Femur (tissue), 1 donor: ENCODE data around the gene MYH14.
"Not testable (repeated sequence)": the region's sequence is repeated elsewhere in the genome, so short reads cannot be mapped to it uniquely, and the experiment has no call there.

Experiments
- DNase-seq: peaks from one replicate; pipeline ENCODE4 v3.0.0-alpha.2; 2017

MYH14 gene

GRCh38 chr19:50322931-50323781, 119.7 kb downstream of the MYH14 start:
- DNase-seq, result no peak

GRCh38 chr19:50323782-50324133, 120.3 kb downstream of the MYH14 start:
- no peak for DNase-seq

GRCh38 chr19:50324331-50324730, 120.9 kb downstream of the MYH14 start:
- no peak for DNase-seq

- peak; percentile 78 for DNase-seq
Measured at GRCh38 chr19:50325310-50326100, 122.1 kb downstream of the MYH14 start.

- no peak for DNase-seq
Measured at GRCh38 chr19:50326101-50326664, 122.8 kb downstream of the MYH14 start.

GRCh38 chr19:50327013-50327412, 123.6 kb downstream of the MYH14 start:
- DNase-seq, result no peak

GRCh38 chr19:50327461-50328223, 124.2 kb downstream of the MYH14 start:
- no peak for DNase-seq

GRCh38 chr19:50328224-50328872, 124.9 kb downstream of the MYH14 start:
- peak; percentile 34 for DNase-seq

GRCh38 chr19:50328873-50329145, 125.4 kb downstream of the MYH14 start:
- no peak for DNase-seq

GRCh38 chr19:50329146-50329925, 125.9 kb downstream of the MYH14 start, which contains the start of gene KCNC3:
KCNC3 (minus strand) TSS chr19:50329377; CDS start chr19:50329082, 295 bp downstream.
- DNase-seq, result peak; percentile 98

- not testable (repeated sequence) for DNase-seq
Measured at GRCh38 chr19:50329926-50330294, 126.5 kb downstream of the MYH14 start.

- peak; percentile 86 for DNase-seq
Measured at GRCh38 chr19:50330365-50331078, 127.1 kb downstream of the MYH14 start.

GRCh38 chr19:50331221-50331993, 128.0 kb downstream of the MYH14 start:
- DNase-seq, result no peak

GRCh38 chr19:50331994-50332243, 128.5 kb downstream of the MYH14 start:
- DNase-seq, result no peak

- DNase-seq, result no peak
Measured at GRCh38 chr19:50332244-50333038, 129.0 kb downstream of the MYH14 start.

- DNase-seq, result peak; percentile 90
Measured at GRCh38 chr19:50333235-50333736, 129.9 kb downstream of the MYH14 start.

- peak; percentile 81 for DNase-seq
Measured at GRCh38 chr19:50333737-50334617, 130.6 kb downstream of the MYH14 start.

GRCh38 chr19:50334741-50335421, 131.5 kb downstream of the MYH14 start:
- DNase-seq, result no peak
